Stimulated activated CD4-positive, alpha-beta T cell treated with anti-CD3 and anti-CD28 coated beads, Interleukin-15, amount 100 ng/mL, for 1 hour (primary cell): Measurements from ENCODE around the gene OCSTAMP.

Experiments
- DNase-seq, 2 donors: peaks; one replicate each; pipeline ENCODE4 v3.0.0-alpha.2; 2020; ENCODE audit warnings: low read depth in 1 of 2, low spot score in 1 of 2

Gene OCSTAMP

GRCh38 chr20:46554828-46555227 lies 4.4 kb upstream of the OCSTAMP start:
- DNase-seq = no peak

DNA sequence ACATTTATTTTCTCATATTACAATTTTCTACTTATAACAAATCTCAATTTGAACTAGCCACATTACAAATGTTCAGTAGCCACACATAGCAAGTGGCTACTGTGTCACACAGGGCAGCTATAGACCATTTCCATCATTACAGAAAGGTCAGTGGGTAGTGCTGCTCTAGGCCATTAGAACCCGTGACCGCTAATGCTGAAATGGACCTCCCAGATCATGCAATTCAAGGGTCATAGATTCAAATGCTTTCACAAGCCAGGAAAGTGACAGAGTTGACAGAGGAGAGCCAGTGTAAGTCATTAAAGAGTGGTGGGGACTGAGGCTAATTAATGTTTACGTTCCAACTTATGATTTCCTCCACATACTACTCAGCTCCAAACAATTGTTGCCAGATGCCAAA lies 3.5 kb upstream of the OCSTAMP start:
- no peak for DNase-seq

- no peak for DNase-seq
These were observed 2.3 kb upstream of the OCSTAMP start for GRCh38 chr20:46552460-46553420.

DNA sequence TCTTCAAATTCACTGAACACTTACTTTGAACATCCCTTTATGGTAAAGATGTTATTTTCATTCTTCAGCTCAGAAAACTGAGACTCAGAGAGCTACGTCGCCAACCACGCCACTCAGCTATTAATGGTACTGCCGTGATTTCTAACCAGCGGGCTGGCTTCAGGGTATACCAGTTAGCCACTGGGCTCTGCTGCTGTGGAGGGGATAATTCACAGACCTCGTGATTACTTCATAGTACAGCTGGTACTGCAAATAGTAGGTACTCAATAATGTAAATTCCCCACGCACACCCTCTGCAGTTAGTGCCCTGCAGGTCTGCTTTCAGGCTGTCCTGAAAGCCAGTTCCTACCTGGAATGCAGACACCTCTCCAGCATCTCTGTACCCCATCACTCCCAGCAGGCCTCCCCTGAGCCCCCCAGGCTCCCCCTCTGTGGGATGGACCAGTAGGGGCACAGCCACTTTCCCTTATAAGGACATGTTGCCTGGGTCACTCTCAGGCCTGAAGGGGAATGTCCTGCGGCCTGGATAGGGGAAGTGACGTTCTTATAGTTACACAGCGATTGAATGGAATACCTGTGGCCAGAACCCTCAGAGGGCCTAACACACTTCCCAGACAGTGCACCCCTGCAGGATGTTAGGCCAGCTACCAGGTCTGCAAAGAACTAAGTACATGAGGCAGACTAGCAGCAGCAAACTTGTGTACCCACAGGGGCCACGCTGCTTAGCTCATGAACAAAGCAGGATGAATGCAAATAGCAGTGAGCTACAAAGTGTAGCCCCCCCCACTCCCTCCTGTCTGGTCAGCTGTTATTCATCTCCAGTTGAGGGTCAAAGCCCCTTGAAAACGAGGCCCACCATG lies 1.3 kb upstream of the OCSTAMP start:
- no peak for DNase-seq

- no peak for DNase-seq
These were observed 1.1 kb downstream of the OCSTAMP start for GRCh38 chr20:46549188-46549972.

- no peak for DNase-seq
These were observed 1.8 kb downstream of the OCSTAMP start for GRCh38 chr20:46548688-46549087.

DNA sequence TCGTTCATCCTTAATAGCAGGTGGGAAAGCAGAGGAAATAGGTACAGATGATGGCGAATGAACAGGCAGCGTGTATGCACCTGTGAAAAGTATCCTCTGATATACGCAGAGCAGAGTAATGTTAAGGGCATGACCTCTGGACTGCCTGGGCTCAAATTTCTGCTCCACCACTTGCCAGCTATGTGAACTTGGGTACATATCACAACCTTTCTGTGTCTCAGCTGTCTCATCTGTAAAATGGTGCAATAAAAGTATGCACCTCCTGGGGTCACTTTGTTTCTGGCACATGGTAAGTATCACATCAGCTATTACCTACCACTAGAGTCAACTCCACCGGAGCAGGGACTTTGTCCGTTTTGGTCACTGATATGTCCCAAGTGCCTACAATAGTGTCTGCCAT lies 2.5 kb downstream of the OCSTAMP start:
- no peak for DNase-seq

DNA sequence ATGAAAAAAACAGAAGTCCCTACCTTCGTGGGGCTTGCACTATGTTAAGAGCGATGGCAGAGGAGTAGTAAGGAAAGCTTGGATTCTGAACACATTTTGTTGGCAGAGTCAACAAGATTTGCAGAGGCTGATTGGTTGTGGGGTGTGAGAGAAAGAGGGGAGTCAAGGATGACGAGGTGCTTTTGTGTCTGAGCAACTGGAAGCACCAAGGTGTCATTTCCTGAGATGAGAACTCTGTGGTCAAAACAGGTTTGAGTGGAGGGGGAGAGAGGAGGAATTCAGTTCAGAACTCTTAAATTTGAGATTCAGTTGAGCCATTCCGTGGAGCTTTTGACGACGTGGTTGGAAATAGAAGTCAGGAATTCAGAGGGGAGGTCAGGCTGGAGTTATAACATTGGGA lies 3.5 kb downstream of the OCSTAMP start:
- no peak for DNase-seq

DNA sequence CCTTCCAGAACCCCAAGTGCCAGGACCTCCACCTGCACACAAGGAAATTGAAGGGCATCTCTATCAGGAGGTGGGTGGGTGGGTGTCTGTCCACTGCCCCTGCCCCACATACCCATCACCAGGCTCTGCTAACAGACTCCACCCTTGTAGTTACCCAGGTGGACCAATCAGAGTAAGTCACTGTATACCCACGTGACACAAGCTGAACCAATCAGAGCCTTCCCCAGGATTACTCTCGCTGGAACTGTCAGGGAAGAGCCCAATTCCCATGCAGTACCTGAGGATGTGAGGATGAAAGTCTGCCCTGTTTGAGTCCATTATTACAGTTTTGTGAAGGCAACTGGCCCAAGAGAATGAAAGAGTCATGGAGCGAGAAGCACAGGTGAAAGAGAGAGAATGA lies 4.2 kb downstream of the OCSTAMP start:
- no peak for DNase-seq

GRCh38 chr20:46545827-46546138 lies 4.7 kb downstream of the OCSTAMP start:
- no peak for DNase-seq

DNA sequence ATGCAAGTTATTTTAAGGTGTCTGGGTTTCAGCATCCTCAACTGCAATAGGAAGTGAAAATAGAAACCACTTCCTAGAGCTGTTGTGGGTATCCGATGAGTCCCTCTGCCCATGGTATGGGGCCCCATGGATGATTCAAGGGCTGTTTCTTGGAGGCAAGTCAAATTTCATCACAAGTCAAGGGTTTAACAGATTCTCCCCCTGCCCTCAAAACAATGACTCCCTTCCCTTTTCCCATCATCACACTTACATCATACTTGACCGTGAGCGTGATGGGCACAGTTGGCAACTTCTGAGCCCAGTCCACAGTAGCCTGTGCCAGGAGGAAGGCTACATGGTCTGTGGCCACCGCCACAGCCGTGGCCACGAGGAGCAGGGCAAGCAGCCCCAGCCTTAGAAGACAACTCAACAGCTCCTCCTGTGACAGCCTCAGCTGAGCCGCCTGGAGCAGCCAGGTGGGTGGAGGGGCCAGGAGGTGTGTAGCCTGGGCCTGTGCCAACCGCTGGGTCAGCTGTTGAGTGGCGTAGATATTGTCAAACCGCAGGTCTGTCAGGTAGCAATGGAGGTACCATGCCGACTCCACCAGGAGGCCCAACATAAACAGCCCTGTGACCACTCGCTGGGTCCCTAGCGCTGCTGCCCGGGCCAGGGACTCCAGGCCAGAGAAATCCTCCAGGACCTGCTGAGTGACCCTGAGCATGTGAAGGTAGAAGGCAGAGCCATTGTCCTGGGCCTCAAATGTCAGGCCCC lies 5.2 kb downstream of the OCSTAMP start:
- no peak for DNase-seq

DNA sequence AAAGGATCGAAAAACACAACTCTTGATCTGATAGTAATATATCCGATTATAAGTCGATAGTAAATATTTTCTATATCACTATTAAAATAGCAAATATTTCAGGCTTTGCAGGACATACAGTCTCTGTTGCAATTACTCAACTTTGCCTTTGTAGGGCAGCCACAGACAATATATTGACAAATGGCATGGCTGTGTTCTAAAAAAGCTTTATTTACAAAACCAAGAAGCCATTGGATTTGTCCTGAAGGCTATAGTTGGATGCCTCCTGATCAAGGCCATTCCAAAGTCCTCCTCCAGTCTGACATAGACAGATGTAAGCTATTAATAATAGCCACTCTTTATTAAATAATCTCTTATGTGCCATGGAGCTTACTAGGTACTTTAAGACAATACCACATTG lies 5.9 kb downstream of the OCSTAMP start:
- no peak for DNase-seq

DNA sequence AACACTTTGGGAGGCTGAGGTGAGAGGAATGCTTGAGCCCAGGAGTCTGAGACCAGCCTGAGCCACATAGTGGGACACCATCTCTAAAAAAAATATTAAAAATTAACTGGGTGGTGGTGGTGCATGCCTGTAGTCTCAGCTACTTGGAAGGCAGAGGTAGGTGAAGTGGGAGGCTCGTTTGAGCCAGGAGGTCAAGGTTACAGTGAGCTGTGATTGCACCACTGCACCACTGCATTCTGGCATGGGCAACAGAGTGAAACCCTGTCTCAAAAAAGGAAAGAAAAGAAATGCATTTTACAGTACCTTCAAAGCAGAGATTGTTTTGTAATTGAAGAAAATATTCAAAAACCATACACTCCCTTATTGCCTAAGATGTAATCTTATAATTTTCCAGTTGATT lies 6.5 kb downstream of the OCSTAMP start:
- no peak for DNase-seq

- no peak for DNase-seq
These were observed 7.4 kb downstream of the OCSTAMP start for GRCh38 chr20:46543033-46543432.

GRCh38 chr20:46541229-46541935 lies 9.1 kb downstream of the OCSTAMP start:
- DNase-seq = no peak

GRCh38 chr20:46539113-46539512 lies 11.3 kb downstream of the OCSTAMP start:
- no peak for DNase-seq

GRCh38 chr20:46530640-46531039 lies 19.8 kb downstream of the OCSTAMP start:
- DNase-seq = no peak

- no peak for DNase-seq
These were observed 26.6 kb downstream of the OCSTAMP start for GRCh38 chr20:46523696-46524328.

GRCh38 chr20:46523108-46523507 lies 27.3 kb downstream of the OCSTAMP start:
- no peak for DNase-seq
